ENCODE results near the gene TECR.

Gene TECR

GRCh38 chr19:14553042-14553938 lies 23.9 kb downstream of the TECR start:
- Histone ChIP-seq H3K36me3 (ENCODE audit: insufficient read depth, low read length) (peaks cover 7% of the 10 kb centered on the region), H3K9me3 (ENCODE audit: low read length) (no peaks in the 10 kb centered on the region), H3K4me3 (ENCODE audit: low read length) (no peak overlapping the region), H3K27me3 (ENCODE audit: insufficient read depth, low read length) (no peaks in the 10 kb centered on the region), H3K4me1 (ENCODE audit: insufficient read depth, low read length) (peaks cover 6% of the 10 kb centered on the region), H2AFZ (ENCODE audit: low read depth, low read length) (no peak overlapping the region)

DNA sequence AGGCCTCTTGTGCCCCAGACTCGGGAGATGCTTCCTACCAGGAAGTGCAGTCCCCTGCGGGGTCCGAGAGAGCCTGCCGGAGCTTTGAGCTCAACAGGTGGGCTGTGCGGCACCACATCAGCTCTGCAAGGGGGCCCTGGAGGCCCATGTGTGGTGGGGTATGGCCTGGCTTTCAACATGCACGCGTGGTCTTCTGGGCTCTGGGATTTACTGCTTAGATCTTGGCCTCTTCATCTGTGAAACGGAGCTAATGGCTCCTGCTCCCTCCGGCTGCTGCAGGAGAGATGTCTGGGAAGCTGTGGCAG lies 24.5 kb downstream of the TECR start:
- H3K4me3 ChIP-seq (ENCODE audit: low read length) = no peak overlapping the region
- H2AFZ ChIP-seq (ENCODE audit: low read depth, low read length) = no peak overlapping the region
- no peaks in the 10 kb centered on the region for H3K9me3 ChIP-seq (ENCODE audit: low read length)
- H3K4me1 ChIP-seq (ENCODE audit: insufficient read depth, low read length) = peaks cover 11% of the 10 kb centered on the region
- no peaks in the 10 kb centered on the region for H3K27me3 ChIP-seq (ENCODE audit: insufficient read depth, low read length)
- peaks cover 4% of the 10 kb centered on the region for H3K36me3 ChIP-seq (ENCODE audit: insufficient read depth, low read length)

DNA sequence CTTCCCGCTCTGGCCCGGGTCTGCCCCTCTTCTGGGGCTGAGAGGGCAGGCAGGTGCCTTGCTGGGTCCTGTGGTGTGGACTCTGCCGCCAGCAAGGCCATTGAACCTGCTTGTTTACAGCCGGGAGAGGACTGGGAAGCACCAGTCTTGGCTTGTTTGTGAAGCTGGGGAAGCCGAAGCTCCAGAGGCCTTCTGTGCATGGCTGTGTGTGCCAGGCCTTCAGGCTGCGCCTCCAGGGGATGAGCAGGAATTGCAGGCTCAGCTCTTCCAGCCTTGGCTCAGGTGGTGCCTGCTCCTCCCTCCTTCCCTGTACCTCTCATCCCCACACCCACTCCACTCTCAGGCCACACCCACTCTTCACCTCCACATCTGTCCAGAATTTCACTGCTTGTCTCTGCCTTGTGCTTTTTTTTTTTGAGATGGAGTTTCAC lies 25.0 kb downstream of the TECR start:
- H2AFZ ChIP-seq (ENCODE audit: low read depth, low read length) = no peak overlapping the region
- peaks cover 11% of the 10 kb centered on the region for H3K4me1 ChIP-seq (ENCODE audit: insufficient read depth, low read length)
- peaks cover under 1% of the 10 kb centered on the region for H3K36me3 ChIP-seq (ENCODE audit: insufficient read depth, low read length)
- no peaks in the 10 kb centered on the region for H3K27me3 ChIP-seq (ENCODE audit: insufficient read depth, low read length)
- H3K4me3 ChIP-seq (ENCODE audit: low read length) = no peak overlapping the region
- no peaks in the 10 kb centered on the region for H3K9me3 ChIP-seq (ENCODE audit: low read length)

DNA sequence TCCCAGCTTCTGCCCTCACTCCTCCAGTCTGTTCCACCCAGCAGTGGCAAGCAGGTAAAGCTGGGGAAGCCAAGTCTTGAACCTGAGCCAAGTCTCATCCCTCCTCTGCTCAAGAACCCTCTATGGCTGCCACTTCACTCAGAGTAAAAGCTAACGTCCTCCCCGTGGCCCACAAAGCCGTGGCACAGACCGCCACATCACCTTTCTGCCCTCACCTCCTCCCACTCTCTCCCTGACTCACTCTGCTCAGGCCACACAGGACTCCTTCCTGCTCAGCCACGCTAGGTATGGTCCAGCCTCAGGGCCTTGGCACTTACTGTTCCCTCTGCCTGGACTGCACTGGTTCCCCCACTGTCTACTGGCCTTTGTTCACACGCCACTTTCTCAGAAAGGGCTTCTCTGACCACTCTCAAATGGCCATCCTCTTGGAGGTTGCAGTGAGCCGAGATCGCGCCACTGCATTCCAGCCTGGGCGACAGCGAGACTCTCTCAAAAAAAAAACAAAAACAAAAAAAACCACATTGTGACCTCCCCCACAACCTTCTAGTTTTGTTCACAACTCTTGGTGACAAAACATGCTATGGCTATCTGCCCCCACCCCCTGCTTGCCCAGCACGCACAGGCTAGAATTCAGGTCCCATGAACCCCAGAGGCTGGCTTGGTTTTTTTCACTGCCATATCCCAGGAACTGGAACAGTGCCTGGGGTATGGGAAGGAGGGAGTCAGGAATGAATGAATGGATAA lies 26.7 kb downstream of the TECR start:
- H3K4me3 ChIP-seq (ENCODE audit: low read length) = no peak overlapping the region
- peaks cover 21% of the 10 kb centered on the region for H3K4me1 ChIP-seq (ENCODE audit: insufficient read depth, low read length)
- H2AFZ ChIP-seq (ENCODE audit: low read depth, low read length) = no peak overlapping the region
- no peaks in the 10 kb centered on the region for H3K36me3 ChIP-seq (ENCODE audit: insufficient read depth, low read length)
- no peaks in the 10 kb centered on the region for H3K9me3 ChIP-seq (ENCODE audit: low read length)
- no peaks in the 10 kb centered on the region for H3K27me3 ChIP-seq (ENCODE audit: insufficient read depth, low read length)

DNA sequence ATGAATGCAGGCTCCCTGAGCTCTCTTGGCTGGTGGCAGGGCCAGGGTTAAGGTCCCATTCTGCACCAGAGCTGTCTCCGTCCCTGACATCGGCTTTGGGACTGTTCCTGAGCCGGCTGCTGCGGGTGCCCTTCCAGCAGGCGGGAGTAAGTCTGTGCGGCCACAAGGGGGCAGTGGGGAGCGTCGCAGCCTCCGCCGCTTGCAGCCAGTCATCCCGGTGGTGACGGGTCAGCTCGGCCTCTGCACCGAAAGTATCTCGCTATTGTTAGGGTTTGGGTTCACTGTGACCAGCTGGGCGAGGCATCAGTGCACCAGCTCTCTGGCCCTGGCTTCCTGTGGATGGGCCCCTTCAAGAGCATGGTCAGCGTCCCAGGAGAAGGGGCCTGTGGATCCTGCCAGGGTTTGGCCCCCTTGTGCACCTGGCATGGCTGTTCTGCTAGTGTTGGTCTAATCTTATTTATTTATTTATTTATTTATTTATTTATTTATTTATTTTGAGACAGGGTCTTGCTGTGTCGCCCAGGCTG lies 27.3 kb downstream of the TECR start:
- Histone ChIP-seq H3K27me3 (ENCODE audit: insufficient read depth, low read length) (no peaks in the 10 kb centered on the region), H3K36me3 (ENCODE audit: insufficient read depth, low read length) (no peaks in the 10 kb centered on the region), H3K4me3 (ENCODE audit: low read length) (no peak overlapping the region), H3K9me3 (ENCODE audit: low read length) (no peaks in the 10 kb centered on the region), H2AFZ (ENCODE audit: low read depth, low read length) (no peak overlapping the region), H3K4me1 (ENCODE audit: insufficient read depth, low read length) (peaks cover 16% of the 10 kb centered on the region)

DNA sequence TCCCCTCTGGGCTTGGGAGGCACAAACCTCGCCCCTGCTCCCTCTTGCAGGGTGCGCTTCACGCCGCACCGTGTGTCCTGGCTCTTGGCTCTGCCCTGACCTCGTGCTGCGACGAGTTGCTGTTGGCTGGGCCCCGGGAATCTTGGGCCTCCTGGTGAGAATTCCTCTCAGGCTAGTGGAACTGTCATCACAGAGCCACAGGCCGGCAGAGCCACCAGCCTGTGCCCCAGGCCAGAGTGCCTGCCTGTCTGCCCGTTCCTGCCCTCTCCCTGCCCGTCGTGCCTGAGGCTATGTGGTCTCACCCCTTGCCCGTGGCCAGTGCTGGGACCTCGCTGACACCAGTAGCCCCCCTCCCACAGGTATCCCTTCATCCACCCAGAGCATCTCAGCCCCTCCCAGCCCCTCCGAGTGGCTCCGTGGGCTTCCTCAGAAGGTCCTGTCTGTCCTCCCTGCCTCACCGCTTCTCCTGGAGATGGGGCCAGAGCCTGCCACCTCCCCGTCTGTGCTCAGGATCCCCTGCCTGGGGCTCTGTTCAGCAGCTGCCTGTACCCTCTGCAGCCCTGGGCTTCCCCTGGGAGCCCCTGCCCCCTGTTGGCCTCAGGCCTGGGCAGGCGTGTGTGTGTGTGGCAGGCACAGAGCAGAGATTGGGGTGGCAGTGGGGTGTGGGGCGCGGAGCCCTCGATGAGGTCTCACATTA lies 29.1 kb downstream of the TECR start:
- Histone ChIP-seq H2AFZ (ENCODE audit: low read depth, low read length) (no peak overlapping the region), H3K4me3 (ENCODE audit: low read length) (no peak overlapping the region), H3K36me3 (ENCODE audit: insufficient read depth, low read length) (peaks cover 2% of the 10 kb centered on the region), H3K4me1 (ENCODE audit: insufficient read depth, low read length) (peaks cover 16% of the 10 kb centered on the region), H3K9me3 (ENCODE audit: low read length) (no peaks in the 10 kb centered on the region), H3K27me3 (ENCODE audit: insufficient read depth, low read length) (no peaks in the 10 kb centered on the region)

DNA sequence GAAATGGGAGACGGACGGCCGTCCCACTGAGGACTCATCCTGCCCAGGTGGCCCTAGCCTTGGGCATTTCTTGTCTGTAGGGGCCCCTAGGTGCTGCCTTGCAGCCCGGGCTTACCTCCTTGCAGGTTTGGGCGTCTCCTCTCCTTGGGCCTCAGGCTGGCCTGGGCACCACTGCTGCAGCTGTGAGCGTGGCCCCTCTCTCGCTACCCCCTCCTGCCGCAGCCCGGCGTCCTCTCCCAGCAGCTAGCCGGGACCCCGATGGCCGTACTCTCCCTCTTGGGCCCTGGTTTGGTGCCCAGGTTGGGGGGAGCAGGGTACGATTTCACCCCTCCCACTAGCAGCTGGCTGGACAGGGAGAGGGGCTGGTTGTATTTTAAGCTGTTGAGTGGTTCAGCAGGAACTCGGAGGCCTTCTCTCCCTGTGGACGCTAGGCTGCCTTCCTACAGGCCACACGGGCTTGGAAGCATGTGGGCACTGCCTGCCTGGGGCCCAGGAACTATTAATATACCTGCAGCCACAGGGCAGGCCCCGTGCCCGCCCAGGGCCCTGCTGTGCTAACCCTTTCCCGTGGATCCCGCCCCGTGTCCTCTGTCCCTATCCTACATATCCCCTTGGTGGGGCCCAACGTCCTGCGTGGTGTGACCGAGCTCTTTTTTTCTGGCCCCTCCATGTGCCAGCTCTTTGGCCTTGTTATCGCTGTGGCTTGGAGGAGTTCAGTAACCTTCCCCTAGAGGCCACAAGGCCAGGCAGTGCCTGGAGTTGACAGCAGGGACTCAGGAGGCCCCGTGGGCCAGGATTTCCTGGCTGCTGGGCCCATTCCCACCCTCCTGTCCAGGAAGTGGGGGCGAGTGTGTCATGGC lies 30.8 kb downstream of the TECR start:
- H3K4me1 ChIP-seq (ENCODE audit: insufficient read depth, low read length) = peaks cover 16% of the 10 kb centered on the region
- no peak overlapping the region for H3K4me3 ChIP-seq (ENCODE audit: low read length)
- no peaks in the 10 kb centered on the region for H3K9me3 ChIP-seq (ENCODE audit: low read length)
- peaks cover 11% of the 10 kb centered on the region for H3K36me3 ChIP-seq (ENCODE audit: insufficient read depth, low read length)
- H2AFZ ChIP-seq (ENCODE audit: low read depth, low read length) = no peak overlapping the region
- H3K27me3 ChIP-seq (ENCODE audit: insufficient read depth, low read length) = no peaks in the 10 kb centered on the region

DNA sequence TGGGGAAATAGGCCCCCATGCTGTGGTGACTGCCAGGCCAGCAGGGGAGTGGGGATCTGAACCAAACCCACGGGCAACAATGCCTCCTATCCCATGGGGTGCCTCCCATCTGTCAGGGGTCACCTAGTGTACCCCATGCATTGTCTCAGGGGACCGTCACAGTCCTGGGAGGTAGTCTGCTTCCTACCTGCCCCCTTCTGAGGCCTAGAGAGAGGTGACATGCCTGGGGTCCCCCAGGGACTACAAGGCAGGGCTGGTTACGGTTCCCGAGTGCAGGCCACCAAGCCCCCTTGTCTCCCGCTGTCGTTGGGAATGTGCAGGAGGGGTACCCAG lies 31.3 kb downstream of the TECR start:
- Histone ChIP-seq H3K27me3 (ENCODE audit: insufficient read depth, low read length) (no peaks in the 10 kb centered on the region), H3K4me1 (ENCODE audit: insufficient read depth, low read length) (peaks cover 16% of the 10 kb centered on the region), H3K36me3 (ENCODE audit: insufficient read depth, low read length) (peaks cover 14% of the 10 kb centered on the region), H3K9me3 (ENCODE audit: low read length) (no peaks in the 10 kb centered on the region), H2AFZ (ENCODE audit: low read depth, low read length) (no peak overlapping the region), H3K4me3 (ENCODE audit: low read length) (no peak overlapping the region)

DNA sequence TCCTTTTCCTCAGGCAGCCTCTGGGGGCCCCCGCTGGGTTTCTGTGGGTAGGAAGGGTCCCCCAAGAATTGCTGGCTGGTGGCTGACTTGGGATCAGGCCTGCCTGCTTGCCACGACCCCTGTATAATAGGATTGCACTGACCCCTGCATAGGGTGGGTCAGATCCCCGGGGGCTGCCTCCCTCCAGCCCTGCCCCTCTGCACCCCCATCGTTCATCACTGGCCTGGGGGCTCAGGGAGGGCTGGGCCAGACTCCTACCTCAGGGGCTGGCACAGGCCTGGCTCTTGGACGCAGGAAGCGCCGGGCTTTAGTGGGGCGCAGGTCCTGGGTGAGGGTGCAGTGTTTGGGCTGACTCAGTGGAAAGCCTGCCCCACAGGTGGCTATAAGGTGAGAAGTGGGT lies 31.9 kb downstream of the TECR start:
- H3K4me1 ChIP-seq (ENCODE audit: insufficient read depth, low read length) = peaks cover 16% of the 10 kb centered on the region
- no peaks in the 10 kb centered on the region for H3K27me3 ChIP-seq (ENCODE audit: insufficient read depth, low read length)
- peaks cover 17% of the 10 kb centered on the region for H3K36me3 ChIP-seq (ENCODE audit: insufficient read depth, low read length)
- H2AFZ ChIP-seq (ENCODE audit: low read depth, low read length) = no peak overlapping the region
- H3K9me3 ChIP-seq (ENCODE audit: low read length) = no peaks in the 10 kb centered on the region
- H3K4me3 ChIP-seq (ENCODE audit: low read length) = no peak overlapping the region

DNA sequence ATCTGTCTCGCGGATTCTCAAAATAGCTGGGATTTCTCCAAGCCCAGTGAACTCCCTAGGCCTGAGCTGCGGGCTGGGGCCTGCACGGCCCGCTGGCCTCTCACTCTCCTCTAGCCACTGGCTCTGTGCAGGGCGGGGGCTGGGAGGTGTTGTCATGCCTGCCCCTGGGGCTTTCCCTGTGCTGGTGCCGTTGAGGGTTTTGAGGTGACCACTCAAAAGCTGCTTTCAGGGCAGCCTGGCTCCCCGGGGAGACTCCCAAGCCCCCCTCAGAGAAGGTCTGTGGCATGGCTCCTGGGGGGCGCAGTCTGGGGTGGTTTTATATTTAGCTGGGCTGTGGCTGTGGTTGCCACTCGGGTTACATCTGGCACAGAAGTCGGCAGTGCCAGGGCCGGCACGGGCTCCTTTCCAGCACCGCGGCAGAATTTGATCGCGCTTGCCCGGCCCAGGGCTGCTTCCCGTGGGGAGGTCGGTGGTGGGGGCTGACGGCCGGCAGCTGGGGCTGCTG lies 32.5 kb downstream of the TECR start:
- no peaks in the 10 kb centered on the region for H3K9me3 ChIP-seq (ENCODE audit: low read length)
- no peak overlapping the region for H3K4me3 ChIP-seq (ENCODE audit: low read length)
- no peaks in the 10 kb centered on the region for H3K27me3 ChIP-seq (ENCODE audit: insufficient read depth, low read length)
- no peak overlapping the region for H2AFZ ChIP-seq (ENCODE audit: low read depth, low read length)
- H3K36me3 ChIP-seq (ENCODE audit: insufficient read depth, low read length) = peaks cover 18% of the 10 kb centered on the region
- H3K4me1 ChIP-seq (ENCODE audit: insufficient read depth, low read length) = peaks cover 16% of the 10 kb centered on the region

DNA sequence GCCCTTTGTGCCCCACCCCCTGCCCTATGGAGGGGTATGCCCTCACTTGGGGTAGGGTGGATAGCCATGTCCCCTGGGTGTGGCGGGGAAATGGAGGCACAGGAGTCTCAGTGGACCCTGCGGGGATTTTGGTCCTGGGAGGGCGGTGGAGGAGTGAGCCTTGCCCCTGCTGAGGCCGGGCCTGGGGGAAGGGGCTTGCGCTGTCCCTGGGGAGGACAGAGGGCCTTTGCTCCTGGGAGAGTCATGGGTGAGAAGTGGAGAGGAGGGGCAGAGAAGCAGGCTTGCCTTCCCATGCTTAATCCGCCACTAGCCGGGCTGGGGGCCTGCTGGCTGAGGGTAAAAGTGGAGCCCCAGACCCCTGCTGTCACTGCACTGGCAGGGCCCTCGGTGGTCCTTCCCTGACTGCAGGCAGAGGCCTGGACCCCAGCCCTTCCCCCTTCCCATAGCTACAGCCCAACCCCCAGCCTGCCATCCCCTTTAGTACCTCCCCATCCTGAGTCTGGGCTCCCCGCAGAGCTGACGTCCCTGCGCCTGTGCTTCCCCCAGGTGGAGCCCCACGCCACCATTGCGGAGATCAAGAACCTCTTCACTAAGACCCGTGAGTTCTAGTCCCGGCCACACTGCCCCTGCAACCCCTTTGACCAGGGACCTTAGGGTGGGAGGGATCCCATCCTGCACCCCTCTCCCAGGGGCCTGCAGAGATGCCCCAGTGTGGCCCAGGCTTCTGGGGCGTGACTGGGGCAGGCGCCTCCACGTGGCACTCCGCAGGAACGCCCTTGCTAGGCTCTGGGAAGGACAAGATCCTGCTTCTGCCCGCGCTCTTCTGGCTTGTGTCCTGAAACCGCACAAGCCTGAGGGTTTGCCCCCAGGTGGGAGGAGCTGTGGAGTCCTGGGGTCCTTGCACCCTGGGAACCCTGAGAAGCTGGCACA lies 33.5 kb downstream of the TECR start:
- Histone ChIP-seq H3K9me3 (ENCODE audit: low read length) (no peaks in the 10 kb centered on the region), H2AFZ (ENCODE audit: low read depth, low read length) (no peak overlapping the region), H3K4me3 (ENCODE audit: low read length) (no peak overlapping the region), H3K27me3 (ENCODE audit: insufficient read depth, low read length) (no peaks in the 10 kb centered on the region), H3K36me3 (ENCODE audit: insufficient read depth, low read length) (peaks cover 18% of the 10 kb centered on the region), H3K4me1 (ENCODE audit: insufficient read depth, low read length) (peaks cover 16% of the 10 kb centered on the region)

DNA sequence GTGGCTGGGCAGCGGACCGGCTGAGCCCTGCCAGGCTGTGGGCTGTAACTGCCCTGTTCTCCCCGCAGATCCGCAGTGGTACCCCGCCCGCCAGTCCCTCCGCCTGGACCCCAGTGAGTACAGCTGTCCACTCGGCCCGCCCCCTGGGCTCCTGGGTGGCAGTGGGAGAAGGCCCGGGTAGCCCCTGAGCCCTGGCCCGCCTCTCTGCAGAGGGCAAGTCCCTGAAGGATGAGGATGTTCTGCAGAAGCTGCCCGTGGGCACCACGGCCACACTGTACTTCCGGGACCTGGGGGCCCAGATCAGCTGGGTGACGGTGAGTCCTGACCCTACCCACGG lies 34.2 kb downstream of the TECR start:
- Histone ChIP-seq H3K27me3 (ENCODE audit: insufficient read depth, low read length) (no peaks in the 10 kb centered on the region), H3K36me3 (ENCODE audit: insufficient read depth, low read length) (peaks cover 22% of the 10 kb centered on the region), H3K4me3 (ENCODE audit: low read length) (no peak overlapping the region), H3K9me3 (ENCODE audit: low read length) (no peaks in the 10 kb centered on the region), H3K4me1 (ENCODE audit: insufficient read depth, low read length) (peaks cover 13% of the 10 kb centered on the region), H2AFZ (ENCODE audit: low read depth, low read length) (no peak overlapping the region)
